Activated CD4-positive, alpha-beta T cell treated with anti-CD3 and anti-CD28 coated beads, Interleukin-2, amount 10 ng/mL, durations not matched to agents 7 days and 5 days (primary cell): ENCODE results near the gene PAOX. TPM values are rescaled to one million over a fixed set of nuclear protein-coding genes. Genes with fewer than 3 reads are reported as not detected.
"Not testable (repeated sequence)": the region's sequence is repeated elsewhere in the genome, so short reads cannot be mapped to it uniquely, and the experiment has no call there.

Experiments
- CTCF ChIA-PET: fragments of 350-600 bp; sonication (Branson Sonifier 250); formaldehyde crosslinking; loops from one replicate; lab custom pipeline; 2021; ENCODE audit warnings: antibody characterized with exemption; lab: Charles Lee
- POLR2A ChIA-PET: fragments of 350-600 bp; sonication (Branson Sonifier 250); formaldehyde crosslinking; loops from one replicate; lab custom pipeline; 2021; ENCODE audit warnings: antibody characterized with exemption; lab: Charles Lee
- DNase-seq: peaks from one replicate; pipeline ENCODE4 v3.0.0-alpha.2; 2020
- H3K27ac Mint-ChIP-seq: one replicate; pipeline ENCODE4 v1.8.0; 2021; ENCODE audit warnings: mild to moderate bottlenecking, moderate library complexity, mixed read lengths
- H3K27me3 Mint-ChIP-seq: one replicate; pipeline ENCODE4 v1.8.0; 2021; ENCODE audit warnings: mixed read lengths
- H3K36me3 Mint-ChIP-seq: one replicate; pipeline ENCODE4 v1.8.0; 2021; ENCODE audit warnings: low read depth, mixed read lengths
- H3K4me1 Mint-ChIP-seq: one replicate; pipeline ENCODE4 v1.8.0; 2021; ENCODE audit warnings: mixed read lengths
- H3K4me3 Mint-ChIP-seq: one replicate; pipeline ENCODE4 v1.8.0; 2021; ENCODE audit warnings: mild to moderate bottlenecking, moderate library complexity, mixed read lengths
- H3K9me3 Mint-ChIP-seq: one replicate; pipeline ENCODE4 v1.8.0; 2021; ENCODE audit warnings: mixed read lengths
- microRNA-seq: library from miRNA; unstranded; fragments of <30 nt; microRNA quantifications from one replicate; pipeline ENCODE4 v1.2.0, GENCODE V29; 2021; ENCODE audit warnings: borderline microRNAs expressed, borderline replicate concordance
- total RNA-seq, 2 experiments: library from RNA; stranded (reverse); gene quantifications; one replicate each; pipeline ENCODE4 v1.2.3, GENCODE V29; 2021

The PAOX gene
- total RNA-seq, 2 experiments from 2014 or later = 2.6 to 5.0 TPM

DNA sequence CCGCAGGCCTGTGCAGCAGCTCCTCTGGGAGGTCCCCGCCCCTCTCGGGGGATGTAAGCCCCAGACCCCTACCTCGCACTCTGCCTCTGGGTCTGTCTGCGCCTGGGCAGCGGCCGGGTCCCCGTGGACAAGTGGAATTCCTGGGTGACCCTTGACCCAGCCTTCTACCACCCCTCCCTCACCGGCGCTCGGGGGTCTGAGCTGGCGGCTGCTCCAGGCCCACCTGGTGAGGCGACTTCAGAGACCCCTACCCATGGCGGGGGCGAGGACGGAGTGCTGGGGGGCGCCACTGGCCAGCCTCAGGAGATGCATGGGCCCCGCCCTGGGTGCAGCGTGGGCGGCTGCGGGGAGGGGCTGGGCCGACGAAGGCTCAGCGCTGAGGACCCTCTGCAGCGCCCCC, 53.7 kb downstream of the PAOX start:
- POLR2A ChIA-PET, H3K27ac Mint-ChIP-seq, H3K4me1 Mint-ChIP-seq, DNase-seq, H3K9me3 Mint-ChIP-seq, H3K4me3 Mint-ChIP-seq, CTCF ChIA-PET, H3K36me3 Mint-ChIP-seq: not testable (repeated sequence)
- H3K27me3 Mint-ChIP-seq = peaks cover 17% of the 10 kb centered on the region

DNA sequence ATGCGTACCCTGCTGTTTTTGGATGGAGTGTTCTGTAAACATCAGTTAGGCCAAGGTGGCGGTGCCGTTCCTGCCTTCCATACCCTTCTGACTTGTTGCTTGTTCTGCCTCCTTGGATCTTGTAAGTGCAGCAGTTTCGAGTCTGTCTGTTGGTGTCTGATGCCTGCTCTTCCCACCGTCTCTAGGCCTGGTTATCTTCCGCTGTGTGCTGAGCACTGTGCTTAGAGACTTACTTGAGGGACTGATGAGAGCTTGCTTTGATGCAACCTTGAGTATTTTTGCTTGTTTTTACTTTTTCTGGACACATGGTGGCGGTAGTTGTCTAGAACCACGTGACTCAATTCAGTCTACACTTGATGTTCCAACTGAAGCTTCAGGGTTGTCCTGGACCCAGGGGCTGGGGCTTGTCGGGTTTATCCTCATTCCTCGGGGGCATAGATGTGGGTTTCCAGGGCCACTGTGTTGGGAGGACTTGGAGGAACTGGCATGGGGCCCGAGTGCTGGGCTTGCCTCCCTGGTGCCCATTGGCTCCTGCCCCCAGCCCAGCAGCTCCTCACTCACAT, 59.7 kb downstream of the PAOX start:
- H3K36me3 Mint-ChIP-seq = no peaks in the 10 kb centered on the region
- peak; percentile 41 for DNase-seq
- ChIA-PET CTCF (interaction anchor here (0.6 to 1.3 kb wide), 9 partner anchors 18 to 214 kb away, joined by 3 to 5 read pairs (median 3); no protein-coding TSS in a partner anchor), POLR2A (no interaction called here)
- H3K4me3 Mint-ChIP-seq = no peak overlapping the region
- no peak overlapping the region for H3K27ac Mint-ChIP-seq
- H3K27me3 Mint-ChIP-seq = peaks cover 8% of the 10 kb centered on the region
- peaks cover 21% of the 10 kb centered on the region for H3K4me1 Mint-ChIP-seq
- H3K9me3 Mint-ChIP-seq = no peaks in the 10 kb centered on the region

DNA sequence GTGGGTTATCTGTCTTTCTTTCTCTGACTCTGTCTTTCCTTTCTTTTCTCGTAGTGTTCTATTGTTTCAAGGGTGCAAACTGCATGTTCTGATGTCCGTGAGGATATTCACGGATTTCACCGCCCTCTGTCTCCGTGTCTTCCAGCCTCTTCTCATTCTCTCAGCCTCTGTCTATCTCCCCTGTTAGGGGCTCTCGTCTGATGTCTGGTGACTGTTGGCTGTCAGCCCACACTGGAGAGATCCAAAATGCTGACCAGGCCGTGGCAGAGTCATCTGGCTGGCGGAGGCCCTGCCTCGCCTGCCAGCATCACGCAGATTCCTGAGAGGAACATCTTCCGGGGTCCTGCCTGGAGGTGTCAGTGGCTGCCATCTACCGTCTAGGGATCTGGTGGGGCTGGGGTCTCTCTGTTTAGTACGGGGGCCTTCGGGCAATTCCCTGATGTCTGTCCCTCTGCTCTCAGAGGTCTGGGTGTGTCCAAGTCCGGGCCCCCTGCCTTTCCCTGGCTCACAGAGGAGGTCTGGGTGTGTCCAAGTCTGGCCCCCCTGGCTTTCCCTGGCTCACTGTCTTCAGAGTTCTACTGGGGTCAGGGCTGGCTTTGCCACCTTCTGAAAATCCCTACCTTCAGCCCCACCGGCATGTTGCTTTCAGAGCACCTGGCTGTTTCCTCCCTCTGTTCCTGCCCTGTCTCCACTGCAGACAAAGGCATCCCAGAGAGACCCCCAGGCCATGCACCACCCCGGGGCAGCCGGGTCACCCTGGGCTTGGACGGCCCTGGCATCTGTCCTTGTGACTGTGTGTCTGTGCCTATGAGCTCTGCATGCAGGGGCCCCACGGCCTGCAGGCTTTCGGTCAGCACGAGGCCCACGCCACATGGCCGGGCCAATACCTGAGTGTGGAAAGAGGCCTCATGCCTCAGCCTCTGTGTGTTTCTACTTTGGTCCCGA, 60.7 kb downstream of the PAOX start:
- CTCF ChIA-PET = interaction anchor here (0.7 to 1.3 kb wide), 5 partner anchors 13 to 178 kb away, joined by 3 to 4 read pairs (median 3); no protein-coding TSS in a partner anchor
- DNase-seq = no peak

DNA sequence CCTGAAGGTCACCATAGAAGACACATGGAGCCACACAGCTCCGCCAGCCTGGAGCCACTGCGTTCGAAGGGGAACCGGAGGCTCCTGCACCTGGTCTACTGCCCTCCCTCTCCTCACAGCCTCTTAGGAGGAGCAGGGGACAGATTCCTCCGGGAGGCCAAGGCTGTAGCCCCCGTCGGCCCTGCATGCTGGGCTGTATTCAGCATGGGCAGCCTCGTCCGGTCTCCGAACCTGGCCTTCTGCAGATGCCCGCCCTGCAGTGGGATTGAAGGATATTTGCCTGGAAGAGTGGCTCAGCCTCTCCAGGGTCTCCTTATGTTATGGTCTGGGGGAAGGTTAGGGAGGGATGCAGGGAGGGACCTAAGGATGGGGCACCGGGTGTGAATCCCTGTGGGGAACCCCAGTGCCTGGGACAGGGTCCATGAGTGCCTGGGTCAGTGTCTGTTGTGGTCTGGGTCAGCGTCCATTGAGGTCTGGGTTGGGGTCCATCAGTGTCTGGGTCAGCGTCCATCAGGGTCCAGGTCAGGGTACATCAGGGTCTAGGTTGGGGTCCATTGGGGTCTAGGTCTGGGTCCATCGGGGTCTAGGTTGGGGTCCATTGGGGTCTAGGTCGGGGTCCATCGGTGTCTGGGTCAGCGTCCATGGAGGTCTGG, 61.7 kb downstream of the PAOX start:
- CTCF ChIA-PET = interaction anchor here (1.0 to 1.9 kb wide), 2 partner anchors 12 to 52 kb away, joined by 3 to 5 read pairs; no protein-coding TSS in a partner anchor

More for the DNA sequence above, 60.7 kb downstream of the PAOX start:
- Mint-ChIP-seq H3K27me3 (peaks cover 5% of the 10 kb centered on the region), H3K9me3 (no peaks in the 10 kb centered on the region), H3K4me3 (no peak overlapping the region), H3K27ac (no peak overlapping the region), H3K36me3 (no peaks in the 10 kb centered on the region), H3K4me1 (peaks cover 21% of the 10 kb centered on the region)
- POLR2A ChIA-PET = no interaction called here

More for the DNA sequence above, 61.7 kb downstream of the PAOX start:
- no peak for DNase-seq
- H3K27me3 Mint-ChIP-seq = peaks cover 5% of the 10 kb centered on the region
- POLR2A ChIA-PET = no interaction called here
- H3K36me3 Mint-ChIP-seq = peaks cover 4% of the 10 kb centered on the region
- peaks cover 21% of the 10 kb centered on the region for H3K4me1 Mint-ChIP-seq
- H3K9me3 Mint-ChIP-seq = peaks cover 6% of the 10 kb centered on the region
- H3K4me3 Mint-ChIP-seq = no peak overlapping the region
- no peak overlapping the region for H3K27ac Mint-ChIP-seq

Small RNA genes lying within 50 kb of the gene (microRNA-seq; reads per million reads assigned to microRNA genes)
- gene MIR3944 = 1.7 reads per million

Other genes with a start within 250 kb of the PAOX start
- under 1 TPM; 0.07 to 0.08 TPM for gene KNDC1, start 219.0 kb upstream of the PAOX start, total RNA-seq
- not detected for gene UTF1, start 149.0 kb upstream of the PAOX start, total RNA-seq
- not detected for gene VENTX, start 141.4 kb upstream of the PAOX start, total RNA-seq
- gene ADAM8, start 102.4 kb upstream of the PAOX start, total RNA-seq = 100 to 1,000 TPM; 123 to 153 TPM
- gene TUBGCP2, start 70.4 kb upstream of the PAOX start, total RNA-seq = 10 to 100 TPM; 52.4 to 54.2 TPM
- 10 to 100 TPM; 54.5 to 59.7 TPM for gene ZNF511, start 70.3 kb upstream of the PAOX start, total RNA-seq
- gene CALY, start 42.4 kb upstream of the PAOX start, total RNA-seq = not detected
- gene PRAP1, start 31.9 kb upstream of the PAOX start, total RNA-seq = not detected
- 10 to 100 TPM; 11.9 to 16.2 TPM for gene FUOM, start 21.2 kb upstream of the PAOX start, total RNA-seq
- 10 to 100 TPM; 34.9 to 40.2 TPM for gene ECHS1, start 5.9 kb upstream of the PAOX start, total RNA-seq
- gene MTG1, start 14.9 kb downstream of the PAOX start, total RNA-seq = 10 to 100 TPM; 47.7 to 56.1 TPM
- not detected for gene SPRN, start 45.4 kb downstream of the PAOX start, total RNA-seq
- gene SCART1, start 74.7 kb downstream of the PAOX start, total RNA-seq = 1 to 10 TPM; 3.7 to 4.5 TPM
- under 1 TPM; 0.48 to 0.79 TPM for gene CYP2E1, start 148.1 kb downstream of the PAOX start, total RNA-seq
- gene SYCE1, start 186.3 kb downstream of the PAOX start, total RNA-seq = under 1 TPM; 0.29 to 0.35 TPM
- not detected for gene FRG2B, start 247.5 kb downstream of the PAOX start, total RNA-seq